Stimulated activated CD8-positive, alpha-beta memory T cell treated with anti-CD3 and anti-CD28 coated beads, Interleukin-15, amount 100 ng/mL, for 1 hour (primary cell): ENCODE results near the gene SLC25A30.
"Not testable (repeated sequence)": the region's sequence is repeated elsewhere in the genome, so short reads cannot be mapped to it uniquely, and the experiment has no call there.

ENCODE experiments used
- DNase-seq: peaks from one replicate; pipeline ENCODE4 v3.0.0-alpha.2; 2020; ENCODE audit warnings: low read depth

Gene SLC25A30

DNA sequence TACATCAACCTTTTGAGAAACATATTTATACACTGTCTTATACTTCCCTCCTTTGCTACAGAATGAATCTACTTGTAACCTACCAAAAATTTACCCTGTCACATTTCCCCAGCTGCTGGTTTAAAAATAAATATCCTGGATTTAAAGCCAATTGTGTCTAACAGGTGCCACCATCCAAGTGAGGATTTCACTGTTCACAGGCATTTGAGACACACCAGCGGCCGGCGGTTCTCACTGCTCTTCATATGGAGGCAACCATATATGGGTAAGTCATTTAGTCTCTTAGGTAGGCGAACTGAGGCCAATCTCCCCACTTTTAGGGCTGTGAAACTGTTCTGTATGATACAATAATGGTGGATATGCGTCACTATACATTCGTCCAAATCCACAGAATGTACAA, 26.2 kb downstream of the SLC25A30 start:
- DNase-seq, result no peak

DNA sequence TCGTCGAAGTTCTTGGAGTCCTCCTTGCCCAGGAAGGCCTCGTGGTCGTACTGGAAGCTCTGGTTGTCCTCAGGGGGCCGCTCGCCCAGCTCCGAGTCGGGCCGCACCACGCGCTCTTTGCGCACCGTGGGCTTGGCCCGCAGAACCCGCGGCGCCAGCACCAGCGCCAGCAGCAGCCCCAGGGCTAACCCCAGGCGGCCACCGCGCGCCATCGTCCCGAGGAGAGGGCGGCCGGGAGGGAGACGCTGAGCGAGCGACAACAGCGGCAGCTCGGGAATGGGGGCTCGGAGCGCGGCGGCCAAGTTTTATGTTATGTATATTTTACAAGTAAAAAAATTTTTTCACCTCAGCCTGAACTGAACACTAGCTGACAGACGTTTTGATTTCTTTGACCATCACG, 27.0 kb downstream of the SLC25A30 start:
- DNase-seq, result not testable (repeated sequence)

GRCh38 chr13:45390348-45390747, 27.8 kb downstream of the SLC25A30 start:
- not testable (repeated sequence) for DNase-seq

- DNase-seq, result no peak
Observed at GRCh38 chr13:45388664-45389063, 29.5 kb downstream of the SLC25A30 start.

- DNase-seq, result not testable (repeated sequence)
Observed at GRCh38 chr13:45386892-45387575, 31.1 kb downstream of the SLC25A30 start.

GRCh38 chr13:45385907-45386553, 32.1 kb downstream of the SLC25A30 start:
- DNase-seq, result no peak

- DNase-seq, result no peak
Observed at GRCh38 chr13:45385320-45385719, 32.9 kb downstream of the SLC25A30 start.

DNA sequence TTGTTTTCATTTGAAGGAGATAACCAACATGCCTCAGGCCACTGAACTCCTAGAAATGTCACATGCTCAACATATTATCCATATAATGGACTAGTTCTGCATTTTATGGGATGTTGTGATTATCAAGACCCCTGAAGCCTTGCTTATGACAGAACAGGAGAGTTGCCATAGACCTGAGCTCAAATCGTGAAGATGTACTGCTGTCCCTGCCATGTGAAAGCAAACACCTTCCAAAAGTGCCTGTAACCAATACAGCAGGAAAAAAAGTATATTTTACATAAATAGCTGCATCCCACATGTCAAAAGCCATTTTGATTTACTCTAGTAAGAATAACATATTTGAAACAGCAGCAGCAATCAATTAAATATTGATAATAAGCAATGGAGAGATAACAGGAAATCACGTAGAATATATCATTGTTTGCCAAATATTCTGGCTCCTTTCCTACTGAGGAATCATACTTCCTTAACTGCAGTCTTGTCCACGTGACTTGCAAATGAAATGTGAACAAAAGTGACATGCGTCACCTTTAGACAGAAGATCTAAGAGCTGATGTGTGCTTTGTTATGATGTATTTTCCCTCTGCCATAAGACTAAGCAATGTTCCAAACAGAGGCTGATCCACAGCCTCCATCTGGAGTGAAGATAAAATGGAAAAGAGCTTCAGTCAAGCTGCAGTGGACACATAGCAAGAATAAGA, 33.5 kb downstream of the SLC25A30 start:
- DNase-seq, result no peak

DNA sequence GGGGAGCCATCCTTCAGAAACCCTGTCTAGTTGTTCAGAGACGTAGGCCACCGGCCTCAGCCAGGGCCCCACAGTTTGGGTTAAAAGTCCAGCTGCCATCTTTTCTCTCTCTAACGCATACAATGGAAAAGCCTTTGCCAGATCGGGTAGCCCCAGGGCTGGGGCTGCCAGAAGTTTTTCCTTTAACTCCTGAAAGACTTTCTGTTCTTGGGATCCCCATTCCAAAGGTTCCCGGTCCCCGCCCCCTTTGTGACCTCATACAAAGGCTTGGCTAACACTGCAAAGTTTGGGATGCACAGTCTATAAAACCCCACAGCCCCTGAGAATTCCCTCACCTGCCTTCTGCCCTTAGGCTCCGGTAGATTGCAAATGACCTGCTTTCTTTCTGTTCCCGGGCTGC, 35.4 kb downstream of the SLC25A30 start:
- not testable (repeated sequence) for DNase-seq

DNA sequence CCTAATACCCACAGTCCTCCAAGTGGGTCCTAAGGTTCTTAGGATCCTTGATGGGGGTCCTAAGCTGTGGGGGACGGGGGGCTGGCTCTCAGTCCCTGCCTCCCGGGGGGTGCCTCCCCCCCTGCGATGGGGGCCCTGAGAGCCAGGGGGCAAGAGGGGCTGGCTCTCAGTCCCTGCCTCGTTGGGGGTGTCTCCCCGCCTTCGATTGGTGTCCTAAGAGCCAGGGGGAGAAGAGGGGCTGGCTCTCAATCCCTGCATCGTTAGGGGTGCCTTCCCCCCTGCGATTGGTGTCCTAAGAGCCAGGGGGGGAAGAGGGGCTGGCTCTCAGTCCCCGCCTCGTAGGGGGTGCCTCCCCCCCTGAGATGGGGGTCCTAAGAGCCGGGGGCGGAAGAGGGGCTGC, 37.0 kb downstream of the SLC25A30 start:
- DNase-seq, result no peak

DNA sequence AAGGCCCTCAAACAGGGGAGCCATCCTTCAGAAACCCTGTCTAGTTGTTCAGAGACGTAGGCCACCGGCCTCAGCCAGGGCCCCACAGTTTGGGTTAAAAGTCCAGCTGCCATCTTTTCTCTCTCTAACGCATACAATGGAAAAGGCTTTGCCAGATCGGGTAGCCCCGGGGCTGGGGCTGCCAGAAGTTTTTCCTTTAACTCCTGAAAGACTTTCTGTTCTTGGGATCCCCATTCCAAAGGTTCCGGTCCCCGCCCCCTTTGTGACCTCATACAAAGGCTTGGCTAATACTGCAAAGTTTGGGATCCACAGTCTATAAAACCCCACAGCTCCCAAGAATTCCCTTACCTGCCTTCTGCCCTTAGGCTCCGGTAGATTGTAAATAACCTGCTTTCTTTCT, 37.5 kb downstream of the SLC25A30 start:
- DNase-seq, result not testable (repeated sequence)

GRCh38 chr13:45379516-45379915, 38.7 kb downstream of the SLC25A30 start:
- DNase-seq, result not testable (repeated sequence)

GRCh38 chr13:45378786-45379185, 39.4 kb downstream of the SLC25A30 start:
- not testable (repeated sequence) for DNase-seq

GRCh38 chr13:45377314-45377713, 40.9 kb downstream of the SLC25A30 start:
- not testable (repeated sequence) for DNase-seq

DNA sequence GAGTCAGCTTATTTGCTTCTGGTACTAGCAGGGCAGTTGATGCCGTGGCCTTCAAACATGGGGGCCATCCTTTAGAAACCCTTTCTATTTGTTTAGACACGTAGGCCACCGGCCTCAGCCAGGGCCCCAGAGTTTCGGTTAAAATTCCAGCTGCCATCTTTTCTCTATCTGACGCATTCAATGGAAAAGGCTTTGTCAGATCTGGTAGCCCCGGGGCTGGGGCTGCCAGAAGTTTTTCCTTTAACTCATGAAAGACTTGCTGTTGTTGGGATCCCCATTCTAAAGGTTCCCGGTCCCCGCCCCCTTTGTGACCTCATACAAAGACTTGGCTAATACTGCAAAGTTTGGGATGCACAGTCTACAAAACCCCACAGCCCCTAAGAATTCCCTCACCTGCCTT, 41.5 kb downstream of the SLC25A30 start:
- not testable (repeated sequence) for DNase-seq

GRCh38 chr13:45374917-45375316, 43.3 kb downstream of the SLC25A30 start:
- no peak for DNase-seq

- DNase-seq, result no peak
Observed at GRCh38 chr13:45373162-45373547, 45.0 kb downstream of the SLC25A30 start.

DNA sequence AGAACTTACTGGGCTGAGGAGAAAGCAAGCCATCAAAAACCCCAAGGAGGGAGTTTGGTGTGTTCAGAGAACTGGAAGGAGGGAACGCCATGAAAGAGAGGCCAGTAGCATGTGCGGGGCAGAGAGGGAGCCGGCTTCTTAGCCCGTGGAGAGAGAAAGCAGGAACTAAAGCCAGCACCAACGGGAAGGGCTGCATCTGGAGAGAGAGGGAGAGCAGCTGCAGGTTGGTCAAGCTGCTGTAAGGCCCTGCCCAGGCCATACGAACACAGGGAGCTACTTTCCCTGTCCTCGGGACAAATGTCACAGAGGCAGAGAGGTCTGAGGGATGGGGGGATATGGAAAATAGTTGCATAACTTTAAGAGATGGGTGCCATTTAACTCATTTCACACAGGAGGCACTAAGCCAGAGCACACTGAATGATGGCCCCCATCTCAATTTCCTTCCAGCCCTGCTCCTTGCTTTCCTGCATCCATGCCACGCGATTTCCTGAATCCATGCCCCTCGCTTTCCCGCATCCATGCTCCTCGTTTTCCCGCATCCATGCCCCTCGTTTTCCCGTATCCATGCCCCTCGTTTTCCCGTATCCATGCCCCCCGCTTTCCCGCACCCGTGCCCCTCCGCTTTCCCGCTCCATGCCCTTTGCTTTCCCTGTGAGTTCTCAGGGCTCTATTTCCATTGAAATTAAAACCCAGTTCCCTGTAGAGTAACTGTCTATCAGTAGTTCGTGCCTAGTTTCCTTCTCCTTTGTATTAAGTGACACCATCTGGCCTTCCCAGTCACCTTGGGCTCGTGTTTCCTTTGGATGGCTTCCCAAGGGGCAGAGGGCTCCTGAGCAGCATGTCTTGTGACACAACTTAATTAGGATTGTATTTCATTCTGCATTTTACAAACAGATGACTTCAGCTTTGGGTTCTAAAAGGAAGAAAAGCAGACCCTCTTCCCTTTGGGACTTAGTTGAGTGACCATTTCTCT, 45.7 kb downstream of the SLC25A30 start:
- no peak for DNase-seq

DNA sequence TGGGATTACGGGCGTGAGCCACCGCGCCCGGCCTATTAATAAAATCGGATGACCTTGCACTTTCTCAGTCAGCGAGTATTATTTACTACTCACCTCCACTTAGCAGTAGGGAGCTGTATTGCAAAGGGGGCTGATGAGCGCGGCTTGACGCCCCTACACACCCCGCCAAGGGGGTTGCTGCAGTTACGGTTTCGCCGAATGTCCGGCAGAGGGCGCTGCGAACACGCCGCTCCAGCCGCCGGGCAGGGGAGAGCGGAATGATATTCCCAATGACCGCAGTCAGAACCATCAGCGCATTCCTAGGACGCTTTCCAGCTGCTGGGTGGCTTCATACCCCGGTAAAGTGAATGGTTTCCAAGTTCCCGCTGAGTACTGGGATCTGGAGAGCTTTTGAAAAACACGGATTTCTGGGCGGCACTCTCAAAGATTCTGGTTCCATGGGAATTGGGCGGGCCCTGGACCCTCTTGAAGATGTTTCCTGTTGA, 47.2 kb downstream of the SLC25A30 start:
- peak; percentile 21 for DNase-seq

DNA sequence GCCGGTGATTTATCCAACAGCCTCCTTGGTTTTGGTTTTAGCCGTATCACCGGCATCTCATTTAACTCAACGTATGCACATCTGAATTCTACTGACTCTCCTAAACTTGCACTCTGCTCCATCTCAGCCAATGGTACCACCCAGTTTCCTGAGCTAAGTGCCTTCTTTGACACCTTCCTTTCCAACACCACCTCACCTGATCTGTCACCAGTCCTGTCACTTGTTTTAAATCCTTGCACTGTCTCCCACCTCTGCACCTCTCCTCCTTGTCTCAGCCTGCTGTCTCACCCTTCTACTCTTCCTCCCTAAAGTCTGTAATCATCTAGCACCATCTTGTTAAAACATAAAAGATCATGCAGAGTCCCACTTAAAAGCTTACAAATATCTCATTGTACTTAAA, 49.1 kb downstream of the SLC25A30 start:
- no peak for DNase-seq

DNA sequence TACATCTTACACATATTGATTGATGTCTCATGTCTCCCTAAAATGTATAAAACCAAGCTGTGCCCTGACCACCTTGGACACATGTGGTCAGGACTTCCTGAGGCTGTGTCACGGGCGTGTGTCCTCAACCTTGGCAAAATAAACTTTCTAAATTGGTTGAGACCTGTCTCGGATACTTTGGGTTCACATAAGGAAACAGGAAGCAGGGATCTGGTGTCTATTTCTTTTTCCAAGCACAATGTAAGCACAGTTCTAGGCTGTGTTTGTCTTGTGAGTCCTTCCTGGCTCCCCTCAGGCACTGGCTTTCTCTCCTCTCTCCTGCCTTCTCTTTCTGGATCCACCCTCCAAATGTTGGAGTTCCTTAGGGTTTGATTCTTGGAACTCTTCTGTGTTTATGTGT, 49.6 kb downstream of the SLC25A30 start:
- DNase-seq, result no peak

GRCh38 chr13:45368005-45368404, 50.2 kb downstream of the SLC25A30 start:
- DNase-seq, result no peak
